HCT116 (cell line): Measurements from ENCODE around the gene HTRA2. TPM values are rescaled to one million over a fixed set of nuclear protein-coding genes. Genes with fewer than 3 reads are reported as not detected.

ENCODE experiments used
- ATAC-seq: fragments of 200-7000 bp; cut with Tn5 transposase; 2 replicates; pipeline ENCODE4 v1.9.1; 2020; ENCODE audit warnings: mild to moderate bottlenecking, moderate library complexity
- BruUV-seq: library from RNA; stranded (reverse); fragments of 400-500 nt; replicated peaks from 2 replicates; lab custom pipeline; 2021; lab: Mats Ljungman, UMichigan
- CTCF ChIA-PET: fragments of 300-600 bp; sonication (Branson Sonifier 250); formaldehyde crosslinking; loops from one replicate; lab custom pipeline; 2021; ENCODE audit warnings: antibody characterized with exemption; lab: Charles Lee
- POLR2A ChIA-PET: fragments of 300-600, 350-600 bp; sonication (Branson Sonifier 250); formaldehyde crosslinking; loops from one replicate; lab custom pipeline; 2021; ENCODE audit warnings: antibody characterized with exemption; lab: Charles Lee
- RAD21 ChIA-PET, 2 experiments: fragments of 300-600 bp; sonication (Branson Sonifier 250); formaldehyde crosslinking; loops; one replicate each; lab custom pipeline; 2023; ENCODE audit warnings: low total read pairs in 2 of 2; ENCODE audit not compliant: uncharacterized antibody in 2 of 2, unreplicated experiment in 2 of 2, low non-redundant PET in 1 of 2; lab: Charles Lee
- DNase-seq: peaks from one replicate; pipeline ENCODE4 v3.0.0-alpha.2; 2010; ENCODE audit warnings: low read depth, low spot score
- H2AFZ ChIP-seq: fragments of 200-600 bp; shearing (Covaris generic), sonication (generic); 2 replicates; pipeline ENCODE4 v1.6.1; 2017; ENCODE audit warnings: low read depth, mixed run types, mixed read lengths, antibody characterized with exemption, low read length; ENCODE audit not compliant: poor library complexity, severe bottlenecking
- H3K27ac ChIP-seq: 2 replicates; pipeline ENCODE4 v1.5.1; 2012; ENCODE audit warnings: low read depth, low read length
- H3K27me3 ChIP-seq: fragments of 200-600 bp; sonication (generic); 2 replicates; pipeline ENCODE4 v1.6.1; 2016; ENCODE audit warnings: mixed run types, low read length, mixed read lengths; ENCODE audit not compliant: insufficient read depth
- H3K36me3 ChIP-seq, 2 experiments: fragments of 200-500 bp in 1 of 2; fragments of 200-600 bp in 1 of 2; sonication (Bioruptor generic) in 1 of 2; sonication (generic) in 1 of 2; 2 replicates each; pipeline versions ENCODE4 v1.5.1 to v1.6.1; 2014 to 2016; ENCODE audit warnings: low read length in 2 of 2, inconsistent platforms in 1 of 2, mixed read lengths in 1 of 2, mixed run types in 1 of 2; ENCODE audit not compliant: insufficient read depth in 2 of 2, control insufficient read depth in 1 of 2
- H3K4me1 ChIP-seq, 2 experiments: fragments of 200-600 bp in 1 of 2; sonication (generic) in 1 of 2; 2 replicates each; pipeline versions ENCODE4 v1.5.1 to v1.6.1; 2012 to 2017; ENCODE audit warnings: low read length in 2 of 2, inconsistent platforms in 1 of 2, mild to moderate bottlenecking in 1 of 2, mixed read lengths in 1 of 2, mixed run types in 1 of 2, moderate library complexity in 1 of 2; ENCODE audit not compliant: insufficient read depth in 2 of 2, control insufficient read depth in 1 of 2
- H3K4me2 ChIP-seq: fragments of 200-600 bp; sonication (generic); 2 replicates; pipeline ENCODE4 v1.6.1; 2017; ENCODE audit warnings: mixed run types, low read length, mixed read lengths
- H3K4me3 ChIP-seq, 2 experiments: fragments of 200-600 bp in 1 of 2; sonication (generic) in 1 of 2; replicated peaks in 1 of 2; 2 replicates each; pipeline ENCODE4 v1.5.1; 2011 to 2016; ENCODE audit warnings: low read length in 2 of 2, control low read depth in 1 of 2, low read depth in 1 of 2, mild to moderate bottlenecking in 1 of 2, mixed read lengths in 1 of 2, mixed run types in 1 of 2
- H3K79me2 ChIP-seq: fragments of 200-600 bp; sonication (generic); 2 replicates; pipeline ENCODE4 v1.6.1; 2017; ENCODE audit warnings: mild to moderate bottlenecking, mixed run types, low read length, moderate library complexity, mixed read lengths; ENCODE audit not compliant: insufficient read depth
- H3K9ac ChIP-seq: fragments of 200-600 bp; sonication (generic); 2 replicates; pipeline ENCODE4 v1.6.1; 2016; ENCODE audit warnings: low read length, mixed read lengths
- H3K9me2 ChIP-seq: fragments of 200-600 bp; sonication (generic), shearing (Covaris generic); 2 replicates; pipeline ENCODE4 v1.6.1; 2017; ENCODE audit warnings: mixed run types, mild to moderate bottlenecking, moderate library complexity; ENCODE audit not compliant: insufficient read depth
- H3K9me3 ChIP-seq, 2 experiments: fragments of 200-500 bp in 1 of 2; fragments of 200-600 bp in 1 of 2; sonication (Bioruptor generic) in 1 of 2; sonication (generic) in 1 of 2; 2 replicates each; pipeline ENCODE4 v1.6.1; 2014 to 2017; ENCODE audit warnings: low read length in 2 of 2, mixed read lengths in 2 of 2, inconsistent platforms in 1 of 2, low read depth in 1 of 2, mild to moderate bottlenecking in 1 of 2, mixed run types in 1 of 2, moderate library complexity in 1 of 2; ENCODE audit not compliant: control insufficient read depth in 1 of 2, insufficient read depth in 1 of 2
- H4K20me1 ChIP-seq: fragments of 200-600 bp; sonication (generic), shearing (Covaris generic); 2 replicates; pipeline ENCODE4 v1.6.1; 2017; ENCODE audit warnings: mixed run types, mild to moderate bottlenecking, moderate library complexity; ENCODE audit not compliant: insufficient read depth
- ATF3 ChIP-seq: IDR thresholded peaks from 2 replicates; pipeline ENCODE4 v1.6.1; 2012
- CBX3 ChIP-seq: IDR thresholded peaks from 2 replicates; pipeline ENCODE4 v1.6.1; 2012; ENCODE audit warnings: low read depth
- CEBPB ChIP-seq: IDR thresholded peaks from 2 replicates; pipeline ENCODE4 v1.6.1; 2012; ENCODE audit warnings: low read depth
- EGR1 ChIP-seq: IDR thresholded peaks from 2 replicates; pipeline ENCODE4 v1.6.1; 2012; ENCODE audit warnings: low read depth
- ELF1 ChIP-seq: IDR thresholded peaks from 2 replicates; pipeline ENCODE4 v1.6.1; 2012; ENCODE audit warnings: low read depth, borderline replicate concordance
- FOSL1 ChIP-seq: IDR thresholded peaks from 2 replicates; pipeline ENCODE4 v1.6.1; 2012; ENCODE audit warnings: low read depth
- POLR2A ChIP-seq: IDR thresholded peaks from 2 replicates; pipeline ENCODE4 v1.7.0; 2011; ENCODE audit warnings: borderline replicate concordance; ENCODE audit not compliant: insufficient read depth, insufficient read length; ENCODE audit errors: extremely low read depth
- RAD21 ChIP-seq: IDR thresholded peaks from 2 replicates; pipeline ENCODE4 v1.6.1; 2012; ENCODE audit warnings: low read depth, mild to moderate bottlenecking
- REST ChIP-seq: IDR thresholded peaks from 2 replicates; pipeline ENCODE4 v1.6.1; 2012; ENCODE audit warnings: low read depth
- SIN3A ChIP-seq: IDR thresholded peaks from 2 replicates; pipeline ENCODE4 v1.6.1; 2012; ENCODE audit warnings: low read depth
- SP1 ChIP-seq: IDR thresholded peaks from 2 replicates; pipeline ENCODE4 v1.6.1; 2012; ENCODE audit warnings: low read depth
- SRF ChIP-seq: IDR thresholded peaks from 2 replicates; pipeline ENCODE4 v1.6.1; 2012; ENCODE audit warnings: low read depth
- ZFX ChIP-seq: fragments of 450-650 bp; IDR thresholded peaks from 2 replicates; pipeline ENCODE4 v1.6.1; 2017
- ZNF274 ChIP-seq: fragments of 200-500 bp; sonication (Bioruptor generic); IDR thresholded peaks from 2 replicates; pipeline ENCODE4 v1.6.1; 2014; ENCODE audit warnings: mild to moderate bottlenecking, low read depth, low read length, inconsistent platforms
- intact Hi-C: fragments of 100-400 bp; cut with micrococcal nuclease; formaldehyde crosslinking; loops from 2 replicates; pipeline ENCODE4 v1.10.0; 2022
- total RNA-seq: library from RNA; stranded (reverse); gene quantifications from one replicate; pipeline ENCODE4 v1.2.1, GENCODE V29; 2021; ENCODE audit not compliant: unreplicated experiment
- TF ChIP-seq, protein P1 (sequence below): IDR thresholded peaks from 2 replicates; pipeline ENCODE4 v1.6.1; 2011; ENCODE audit warnings: mild to moderate bottlenecking, low read length, moderate library complexity; ENCODE audit not compliant: insufficient replicate concordance; ENCODE audit errors: extremely low read depth

Gene HTRA2
- total RNA-seq, 1 experiment from 2014 or later, result 36.2 TPM

DNA sequence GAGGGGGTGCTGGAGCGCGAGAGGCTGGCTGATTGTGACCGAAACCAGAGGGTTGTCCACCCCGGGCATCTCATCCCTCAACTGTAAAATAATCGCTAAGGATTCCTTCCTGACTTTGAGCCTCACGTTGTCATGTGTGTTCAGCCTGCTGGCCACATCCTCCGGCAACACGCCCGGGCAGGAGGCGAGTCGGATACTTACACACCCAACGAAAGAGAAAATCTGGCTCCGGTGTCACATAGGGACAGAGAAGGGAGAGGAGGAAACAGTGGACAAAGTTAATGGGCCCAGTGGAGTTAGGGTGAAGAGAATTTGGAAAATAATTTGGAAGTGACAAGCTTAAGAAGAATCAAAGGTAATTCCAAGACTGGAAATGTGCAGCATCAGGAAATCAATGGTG, 13.1 kb upstream of the HTRA2 start (continued):
- no peak for TF ChIP-seq CBX3
- no peak for TF ChIP-seq REST
- no peak for TF ChIP-seq POLR2A
- TF ChIP-seq ELF1, result no peak

GRCh38 chr2:74522516-74522915, 7.2 kb upstream of the HTRA2 start:
- Histone ChIP-seq H2AFZ (no peak overlapping the region), H3K9me3 (no peaks in the 10 kb centered on the region), H3K27me3 (no peaks in the 10 kb centered on the region), H3K4me2 (no peak overlapping the region), H3K4me3 (no peak overlapping the region), H3K36me3 (peaks cover 13 to 16% of the 10 kb centered on the region in 2 experiments), H3K79me2 (peaks cover 11% of the 10 kb centered on the region), H4K20me1 (no peaks in the 10 kb centered on the region), H3K4me1 (peaks cover 0 to 8% of the 10 kb centered on the region in 2 experiments; a peak in 1 of 4 replicates), H3K27ac (no peak overlapping the region), H3K9ac (no peak overlapping the region), H3K9me2 (no peaks in the 10 kb centered on the region)
- ChIA-PET RAD21 (no interaction called here), CTCF (no interaction called here), POLR2A (interaction anchor here (1.1 kb wide), 1 partner anchor 13 kb away, joined by 3 read pairs; no protein-coding TSS in a partner anchor)
- ATAC-seq (no peak), DNase-seq (no peak)
- BruUV-seq, result no TSS peak
- intact Hi-C loops, result no loop called here
- no peak for TF ChIP-seq RAD21
- TF ChIP-seq ATF3, result no peak
- no peak for TF ChIP-seq CBX3
- no peak for TF ChIP-seq SIN3A
- TF ChIP-seq, protein P1, sequence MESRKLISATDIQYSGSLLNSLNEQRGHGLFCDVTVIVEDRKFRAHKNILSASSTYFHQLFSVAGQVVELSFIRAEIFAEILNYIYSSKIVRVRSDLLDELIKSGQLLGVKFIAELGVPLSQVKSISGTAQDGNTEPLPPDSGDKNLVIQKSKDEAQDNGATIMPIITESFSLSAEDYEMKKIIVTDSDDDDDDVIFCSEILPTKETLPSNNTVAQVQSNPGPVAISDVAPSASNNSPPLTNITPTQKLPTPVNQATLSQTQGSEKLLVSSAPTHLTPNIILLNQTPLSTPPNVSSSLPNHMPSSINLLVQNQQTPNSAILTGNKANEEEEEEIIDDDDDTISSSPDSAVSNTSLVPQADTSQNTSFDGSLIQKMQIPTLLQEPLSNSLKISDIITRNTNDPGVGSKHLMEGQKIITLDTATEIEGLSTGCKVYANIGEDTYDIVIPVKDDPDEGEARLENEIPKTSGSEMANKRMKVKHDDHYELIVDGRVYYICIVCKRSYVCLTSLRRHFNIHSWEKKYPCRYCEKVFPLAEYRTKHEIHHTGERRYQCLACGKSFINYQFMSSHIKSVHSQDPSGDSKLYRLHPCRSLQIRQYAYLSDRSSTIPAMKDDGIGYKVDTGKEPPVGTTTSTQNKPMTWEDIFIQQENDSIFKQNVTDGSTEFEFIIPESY, result no peak
- no peak for TF ChIP-seq SP1
- TF ChIP-seq FOSL1, result no peak
- TF ChIP-seq EGR1, result no peak
- TF ChIP-seq CEBPB, result no peak
- no peak for TF ChIP-seq ZNF274
- no peak for TF ChIP-seq ZFX
- no peak for TF ChIP-seq SRF
